HepG2 (cell line): ENCODE measurements around the gene PNPLA8. TPM values are rescaled to one million over a fixed set of nuclear protein-coding genes. Genes with fewer than 3 reads are reported as not detected.

Source experiments
- CBX2 ChIP-seq, 2 experiments: fragments of 200-600 bp in 1 of 2; sonication (generic); formaldehyde crosslinking in 1 of 2; IDR thresholded peaks; 2 replicates each; pipeline versions ENCODE4 v1.7.0 to v1.8.1; 2018 to 2022; ENCODE audit warnings: low read depth in 2 of 2, low read length in 1 of 2, mild to moderate bottlenecking in 1 of 2, missing genetic modification reagents in 1 of 2
- CC2D1A ChIP-seq: sonication (generic); formaldehyde crosslinking; IDR thresholded peaks from 2 replicates; pipeline ENCODE4 v1.8.1; 2023; ENCODE audit warnings: mild to moderate bottlenecking, missing genetic modification reagents
- CEBPB ChIP-seq: IDR thresholded peaks from 2 replicates; pipeline ENCODE4 v1.6.1; 2011; ENCODE audit warnings: low read depth, low read length, improper control_type of control experiment, borderline replicate concordance
- CREB1 ChIP-seq, 2 experiments: fragments of 450-650 bp in 1 of 2; IDR thresholded peaks; 2 replicates each; pipeline ENCODE4 v1.6.1; 2016 to 2017; ENCODE audit warnings: control low read depth in 1 of 2, mild to moderate bottlenecking in 1 of 2, missing compliant biosample characterization in 1 of 2, missing genetic modification characterization in 1 of 2
- FOXA1 ChIP-seq, 2 experiments: fragments of 450-650 bp in 1 of 2; sonication (generic) in 1 of 2; formaldehyde crosslinking in 1 of 2; IDR thresholded peaks; 2 replicates each; pipeline versions ENCODE4 v1.4.0 to v1.6.1; 2016 to 2020; ENCODE audit warnings: missing genetic modification reagents in 1 of 2
- FOXP4 ChIP-seq: sonication (generic); formaldehyde crosslinking; IDR thresholded peaks from 2 replicates; pipeline ENCODE4 v1.4.0; 2020; ENCODE audit warnings: missing genetic modification reagents
- TEAD3 ChIP-seq: optimal IDR thresholded peaks from 2 replicates; pipeline ENCODE3; 2016; ENCODE audit warnings: borderline replicate concordance
- TRAFD1 ChIP-seq: sonication (generic); formaldehyde crosslinking; IDR thresholded peaks from 2 replicates; pipeline ENCODE4 v1.5.1; 2020; ENCODE audit warnings: missing genetic modification reagents, mild to moderate bottlenecking, borderline replicate concordance
- TRIM22 ChIP-seq: fragments of 450-650 bp; IDR thresholded peaks from 2 replicates; pipeline ENCODE4 v1.6.1; 2017
- U2AF1 ChIP-seq: fragments of 200-400 bp; formaldehyde crosslinking; optimal IDR thresholded peaks from 2 replicates; pipeline ENCODE3; 2017; ENCODE audit warnings: mild to moderate bottlenecking, low read depth, low read length
- ZNF180 ChIP-seq: sonication (generic); formaldehyde crosslinking; IDR thresholded peaks from 2 replicates; pipeline ENCODE4 v1.4.0; 2020; ENCODE audit warnings: low read depth, missing genetic modification reagents, borderline replicate concordance
- ZNF230 ChIP-seq: sonication (generic); formaldehyde crosslinking; IDR thresholded peaks from 2 replicates; pipeline ENCODE4 v1.4.0; 2020; ENCODE audit warnings: mild to moderate bottlenecking, missing genetic modification reagents
- ZNF317 ChIP-seq: sonication (generic); formaldehyde crosslinking; IDR thresholded peaks from 2 replicates; pipeline ENCODE4 v1.5.0; 2020; ENCODE audit warnings: mild to moderate bottlenecking, missing genetic modification reagents
- ZNF564 ChIP-seq: sonication (generic); formaldehyde crosslinking; IDR thresholded peaks from 2 replicates; pipeline ENCODE4 v1.8.1; 2023; ENCODE audit warnings: mild to moderate bottlenecking, missing genetic modification reagents
- ZNF572 ChIP-seq: sonication (generic); formaldehyde crosslinking; IDR thresholded peaks from 2 replicates; pipeline ENCODE4 v1.5.1; 2020; ENCODE audit warnings: mild to moderate bottlenecking, missing genetic modification reagents
- ZNF607 ChIP-seq: sonication (generic); formaldehyde crosslinking; IDR thresholded peaks from 2 replicates; pipeline ENCODE4 v1.5.1; 2020; ENCODE audit warnings: missing genetic modification reagents, mild to moderate bottlenecking, borderline replicate concordance
- ZNF710 ChIP-seq: sonication (generic); formaldehyde crosslinking; IDR thresholded peaks from 2 replicates; pipeline ENCODE4 v1.5.0; 2020; ENCODE audit warnings: mild to moderate bottlenecking, missing genetic modification reagents, borderline replicate concordance
- ZNF784 ChIP-seq: sonication (generic); formaldehyde crosslinking; IDR thresholded peaks from 2 replicates; pipeline ENCODE4 v1.5.1; 2020; ENCODE audit warnings: missing genetic modification reagents, mild to moderate bottlenecking, borderline replicate concordance
- polyA plus RNA-seq, 8 experiments: library from polyadenylated mRNA; depleted of rRNA in 3 of 8; stranded (reverse) in 7 of 8; unstranded in 1 of 8; fragments of >200 nt; fragmentation: Illumina TruSeq in 4 of 8; extraction: Trizol in 4 of 8; gene quantifications; 2 replicates each; pipeline versions ENCODE4 v1.2.1 to v1.2.3, GENCODE V29; 2011 to 2016; ENCODE audit warnings: low read depth in 4 of 8, missing spikeins in 1 of 8, mixed read lengths in 1 of 8; ENCODE audit not compliant: insufficient read depth in 1 of 8
- total RNA-seq, 5 experiments: library from RNA; depleted of rRNA; stranded (reverse); fragments of >200 nt; fragmentation: Illumina TruSeq; extraction: Trizol; gene quantifications; 2 replicates each; pipeline ENCODE4 v1.2.3, GENCODE V29; 2016; ENCODE audit warnings: low read depth in 1 of 5

Gene PNPLA8
- total and polyA plus RNA-seq, 2 of the 13 experiments (the other 11 are each of a cell fraction or from before 2014, with no cell fraction given) = 6.3 to 11.4 TPM

- no peak for TF ChIP-seq ZNF784 (CRISPR knock-in tag)
- TF ChIP-seq ZNF317 (CRISPR knock-in tag) = peak; percentile 12; the same call in 1 of the 2 replicates
- TF ChIP-seq CBX2 (IDR thresholded peaks at IDR 0.05; ENCODE audit: low read depth, low read length) = no peak
- TF ChIP-seq CBX2 (CRISPR knock-in tag; IDR thresholded peaks at IDR 0.05; ENCODE audit: low read depth) = no peak
- TF ChIP-seq TRAFD1 (CRISPR knock-in tag) = peak; percentile 13; the same call in 1 of the 2 replicates
- 0 out of 2 replicates have a peak, but pooled peaks have one; percentile 58 for TF ChIP-seq ZNF572 (CRISPR knock-in tag)
- TF ChIP-seq CREB1 (IDR thresholded peaks at IDR 0.05) = peak; percentile 15; the same call in 1 of the 2 replicates
- TF ChIP-seq CREB1 (CRISPR knock-in tag; IDR thresholded peaks at IDR 0.05) = no peak
- peak; percentile 9; the same call in 1 of the 2 replicates for TF ChIP-seq CEBPB
- TF ChIP-seq FOXP4 (CRISPR knock-in tag) = no peak
- TF ChIP-seq ZNF564 (CRISPR knock-in tag) = 0 out of 2 replicates have a peak, but pooled peaks have one; percentile 46
- no peak for TF ChIP-seq ZNF710 (CRISPR knock-in tag)
- TF ChIP-seq FOXA1 (IDR thresholded peaks at IDR 0.05) = no peak
- no peak for TF ChIP-seq FOXA1 (CRISPR knock-in tag; IDR thresholded peaks at IDR 0.05)
- no peak for TF ChIP-seq TRIM22
- peak; percentile 80; the same call in 1 of the 2 replicates for TF ChIP-seq ZNF230
- TF ChIP-seq ZNF607 (CRISPR knock-in tag) = peak; percentile 58; the same call in 1 of the 2 replicates
- TF ChIP-seq TEAD3 (CRISPR knock-in tag) = no peak
- no peak for TF ChIP-seq ZNF180
- TF ChIP-seq CC2D1A = 0 out of 2 replicates have a peak, but pooled peaks have one; percentile 53
- no peak for TF ChIP-seq U2AF1
These were observed 479 bp downstream of the PNPLA8 start (continued) for GRCh38 chr7:108525327-108525984.
